Activated CD8-positive, alpha-beta memory T cell treated with anti-CD3 and anti-CD28 coated beads, Interleukin-2, amount 50 U/mL, for 24 hours (primary cell): Measurements from ENCODE around the gene VAMP2.

Experiments
- DNase-seq: peaks from one replicate; pipeline ENCODE4 v3.0.0-alpha.2; 2020; ENCODE audit errors: extremely low read depth

The VAMP2 gene, protein sequence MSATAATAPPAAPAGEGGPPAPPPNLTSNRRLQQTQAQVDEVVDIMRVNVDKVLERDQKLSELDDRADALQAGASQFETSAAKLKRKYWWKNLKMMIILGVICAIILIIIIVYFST

DNA sequence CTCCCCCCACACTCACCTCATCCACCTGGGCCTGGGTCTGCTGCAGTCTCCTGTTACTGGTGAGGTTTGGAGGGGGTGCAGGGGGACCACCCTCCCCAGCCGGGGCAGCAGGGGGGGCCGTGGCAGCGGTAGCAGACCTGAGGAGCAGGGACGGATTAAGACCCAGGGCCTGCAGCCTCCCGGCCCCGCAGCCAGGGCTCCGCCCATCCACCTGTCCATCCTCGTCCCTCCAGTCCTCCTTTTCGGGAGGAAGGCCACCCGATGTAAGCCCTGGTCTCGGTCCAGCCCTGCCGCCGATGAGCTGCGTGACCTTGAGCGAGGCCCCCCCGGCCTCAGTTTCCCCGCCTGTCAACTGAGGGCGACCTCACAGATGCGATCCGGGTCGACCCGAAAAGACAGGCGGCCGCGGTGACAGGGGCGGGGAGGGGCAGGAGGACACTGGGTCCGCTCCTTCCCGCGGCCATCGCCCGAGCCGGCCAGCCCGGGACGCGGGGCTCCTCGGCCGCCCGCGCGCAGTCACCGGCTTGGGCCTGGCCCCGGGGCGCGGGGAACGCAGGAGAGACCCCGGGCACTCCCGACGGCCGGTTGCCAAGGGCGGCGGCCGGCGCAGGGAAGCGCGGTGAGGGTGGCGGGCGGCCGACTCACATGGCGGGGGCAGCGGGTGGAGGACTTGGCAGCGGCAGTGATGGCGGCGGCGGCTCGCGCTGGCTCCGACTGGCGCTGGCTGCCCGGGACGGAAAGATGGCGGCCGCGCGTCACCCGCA, at the start of gene VAMP2:
TSS of gene VAMP2 (minus strand) at position 716 of the 764 bp plus-strand sequence. CDS start at position 647, 69 bp downstream.
- no peak for DNase-seq

DNA sequence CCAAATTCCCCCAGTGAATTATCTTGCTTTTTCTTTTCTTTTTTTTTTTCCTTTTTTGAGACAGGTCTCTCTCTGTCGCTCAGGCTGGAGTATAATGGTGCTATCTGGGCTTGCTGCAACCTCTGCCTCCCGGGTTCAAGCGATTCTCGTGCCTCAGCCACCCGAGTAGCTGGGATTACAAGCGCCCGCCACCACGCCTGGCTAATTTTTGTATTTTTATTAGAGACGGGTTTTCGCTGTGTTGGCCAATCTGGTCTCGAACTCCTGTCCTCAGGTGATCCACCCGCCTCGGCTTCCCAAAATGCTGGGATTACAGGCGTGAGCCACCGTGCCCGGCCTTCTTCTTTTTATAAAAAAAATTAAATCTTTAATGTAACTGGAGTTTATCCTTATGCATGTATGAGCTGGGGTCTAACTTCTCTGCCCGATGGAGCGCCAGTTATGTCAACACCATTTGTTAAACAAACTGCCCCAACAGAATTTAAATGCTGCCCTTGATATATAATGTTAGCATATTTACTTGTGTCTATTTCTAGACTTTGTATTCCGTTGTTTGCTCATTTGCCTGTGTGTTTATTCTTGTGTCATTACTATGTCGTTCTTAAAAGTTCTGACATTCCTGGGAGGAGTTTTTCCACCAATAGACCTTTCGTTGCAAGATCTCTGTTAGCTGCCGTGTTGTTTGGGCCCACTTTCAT, 48.2 kb upstream of the VAMP2 start:
- DNase-seq: no peak

DNA sequence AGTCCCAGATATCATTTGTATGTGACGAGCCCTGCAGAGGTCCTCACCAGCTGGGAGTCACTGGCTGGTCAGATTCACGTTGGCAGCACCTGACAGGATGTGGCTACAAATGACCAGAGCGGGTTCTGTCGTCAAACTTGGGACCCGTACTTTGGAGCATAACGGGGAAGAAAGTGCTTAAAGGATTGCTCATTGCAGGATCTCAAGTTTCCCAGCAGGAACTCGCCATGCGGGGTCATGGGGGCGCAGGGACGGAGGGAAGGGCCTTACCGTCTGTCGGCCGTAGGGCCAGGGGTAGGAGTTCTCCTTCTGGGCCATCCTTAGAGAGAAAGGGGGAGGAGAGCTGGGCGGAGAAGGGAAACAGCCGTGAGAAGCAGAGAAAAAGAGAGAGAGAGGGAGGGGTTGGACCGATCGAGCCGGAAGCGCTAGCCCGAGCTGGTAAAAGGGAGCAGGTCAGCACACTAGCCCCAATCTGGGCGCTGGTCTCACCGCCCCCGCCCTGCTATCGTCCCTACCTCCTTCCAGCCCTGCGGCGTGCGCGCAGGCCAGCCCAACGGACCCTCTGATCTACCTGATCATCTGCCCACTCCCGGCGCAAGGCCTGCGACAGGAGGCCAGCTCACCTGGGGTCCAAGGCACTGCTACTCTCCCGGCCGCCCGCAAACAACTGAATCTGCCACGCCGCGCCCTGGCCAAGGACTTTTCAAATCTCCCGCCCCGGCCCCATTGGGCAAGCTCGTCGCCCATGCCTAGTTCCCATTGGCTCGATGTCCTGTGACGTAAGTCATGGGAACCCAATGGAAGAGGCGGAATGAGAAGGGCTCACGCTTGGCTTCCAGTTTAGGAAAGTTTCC, 47.4 kb upstream of the VAMP2 start, which contains the start of gene AURKB:
TSS of gene AURKB (minus strand) at position 669 of the 854 bp plus-strand sequence. CDS start at position 318, 351 bp downstream.
- peak; percentile 83 for DNase-seq

DNA sequence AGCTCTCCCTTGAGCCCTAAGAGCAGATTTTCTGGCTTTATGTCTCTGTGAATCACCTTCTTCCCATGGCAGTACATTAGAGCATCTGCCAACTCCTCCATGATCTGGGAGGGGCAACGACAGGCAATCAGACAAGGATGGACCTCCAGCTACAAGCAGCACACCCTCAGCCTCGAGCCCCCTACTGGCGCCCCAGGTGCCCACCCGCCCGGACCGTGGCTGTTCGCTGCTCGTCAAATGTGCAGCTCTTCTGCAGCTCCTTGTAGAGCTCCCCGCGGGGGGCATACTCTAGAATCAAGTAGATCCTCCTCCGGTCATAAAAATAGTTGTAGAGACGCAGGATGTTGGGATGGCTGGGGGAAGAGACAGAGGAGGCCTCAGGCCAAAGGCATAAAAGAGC, 43.8 kb upstream of the VAMP2 start:
- no peak for DNase-seq

DNA sequence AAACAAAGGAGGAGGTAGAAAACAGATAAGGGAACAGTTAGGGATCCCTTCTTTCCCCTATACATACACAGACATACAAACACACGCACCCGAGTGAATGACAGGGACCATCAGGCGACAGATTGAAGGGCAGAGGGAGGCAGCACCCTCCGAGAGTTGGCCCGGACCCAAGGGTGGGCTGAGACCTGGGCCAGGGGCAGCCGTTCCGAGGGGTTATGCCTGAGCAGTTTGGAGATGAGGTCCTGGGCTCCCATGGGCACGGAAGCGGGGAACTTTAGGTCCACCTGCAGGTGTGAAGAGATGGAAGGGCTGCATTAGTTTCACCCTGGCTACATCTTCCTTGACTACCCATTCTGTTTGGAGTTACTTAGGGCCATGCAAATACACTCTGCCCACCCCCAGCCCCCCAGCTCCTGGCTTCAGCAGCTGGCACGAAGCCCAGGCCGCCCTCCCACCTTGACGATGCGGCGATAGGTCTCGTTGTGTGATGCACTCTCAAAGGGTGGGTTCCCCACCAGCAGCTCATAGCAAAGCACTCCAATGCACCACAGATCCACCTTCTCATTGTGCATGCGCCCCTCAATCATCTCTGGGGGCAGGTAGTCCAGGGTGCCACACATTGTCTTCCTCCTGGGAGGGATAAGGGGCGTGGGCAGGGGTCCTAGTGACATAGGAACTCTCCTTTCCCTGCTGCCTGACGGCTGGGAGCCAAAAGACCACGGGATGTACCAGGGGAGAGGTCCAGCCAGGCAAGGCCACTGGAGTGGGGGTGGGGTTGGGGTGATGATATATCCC, 42.2 kb upstream of the VAMP2 start:
- DNase-seq: no peak

DNA sequence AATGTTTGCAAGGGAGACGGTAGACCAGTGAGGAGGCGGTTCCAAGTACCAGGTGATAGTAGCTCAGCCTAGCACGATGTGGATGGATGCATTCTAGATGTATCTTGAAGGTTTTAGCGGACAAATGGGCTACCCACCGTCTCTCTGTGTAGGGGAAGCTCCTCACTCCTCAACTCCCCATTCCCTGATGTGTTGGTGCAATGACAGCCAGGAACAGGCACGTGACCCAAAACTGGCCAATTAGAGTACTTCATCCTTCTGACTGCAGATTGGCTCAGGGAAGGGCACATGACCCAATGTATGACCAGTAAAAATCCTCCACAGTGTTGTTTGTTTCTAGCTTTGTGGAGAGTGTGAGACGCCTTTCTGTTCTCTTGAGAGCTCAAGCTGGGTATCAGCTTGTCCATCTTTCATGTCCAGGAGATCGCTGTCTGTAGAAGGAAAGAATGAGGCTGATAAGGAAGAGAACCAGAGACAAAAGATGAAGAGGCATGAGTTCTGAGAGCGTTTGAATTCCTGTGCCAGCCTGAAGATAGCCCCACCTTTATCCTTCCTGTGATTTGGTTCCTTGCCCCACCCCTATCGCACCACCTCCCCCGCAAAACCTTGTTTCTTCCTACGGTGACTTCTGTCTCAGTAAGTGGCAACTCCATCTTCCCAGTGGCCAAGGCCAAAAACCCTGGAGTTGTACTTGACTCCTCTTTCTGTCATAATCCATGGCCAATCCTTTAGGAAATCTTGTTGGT, 29.5 kb upstream of the VAMP2 start:
- DNase-seq: no peak

DNA sequence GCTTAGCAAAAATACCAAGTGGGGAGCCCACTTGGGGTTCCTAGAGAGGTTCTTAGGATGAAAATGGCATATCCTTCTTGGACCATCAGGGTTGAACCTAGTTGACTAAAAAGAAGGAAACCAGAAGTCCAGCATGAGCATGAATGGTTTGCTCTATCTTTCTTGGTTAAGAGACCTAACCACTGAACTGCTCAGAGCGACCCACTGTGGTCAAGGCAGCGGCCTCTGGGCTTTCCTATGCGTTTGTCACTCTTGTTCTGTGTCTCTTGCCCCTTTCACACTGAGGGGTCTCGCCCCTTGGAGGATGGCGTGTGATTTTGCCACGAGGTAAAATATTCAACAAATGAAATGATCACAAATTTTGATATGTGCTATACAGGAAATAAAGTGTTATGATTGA, 27.8 kb upstream of the VAMP2 start:
- DNase-seq: no peak

DNA sequence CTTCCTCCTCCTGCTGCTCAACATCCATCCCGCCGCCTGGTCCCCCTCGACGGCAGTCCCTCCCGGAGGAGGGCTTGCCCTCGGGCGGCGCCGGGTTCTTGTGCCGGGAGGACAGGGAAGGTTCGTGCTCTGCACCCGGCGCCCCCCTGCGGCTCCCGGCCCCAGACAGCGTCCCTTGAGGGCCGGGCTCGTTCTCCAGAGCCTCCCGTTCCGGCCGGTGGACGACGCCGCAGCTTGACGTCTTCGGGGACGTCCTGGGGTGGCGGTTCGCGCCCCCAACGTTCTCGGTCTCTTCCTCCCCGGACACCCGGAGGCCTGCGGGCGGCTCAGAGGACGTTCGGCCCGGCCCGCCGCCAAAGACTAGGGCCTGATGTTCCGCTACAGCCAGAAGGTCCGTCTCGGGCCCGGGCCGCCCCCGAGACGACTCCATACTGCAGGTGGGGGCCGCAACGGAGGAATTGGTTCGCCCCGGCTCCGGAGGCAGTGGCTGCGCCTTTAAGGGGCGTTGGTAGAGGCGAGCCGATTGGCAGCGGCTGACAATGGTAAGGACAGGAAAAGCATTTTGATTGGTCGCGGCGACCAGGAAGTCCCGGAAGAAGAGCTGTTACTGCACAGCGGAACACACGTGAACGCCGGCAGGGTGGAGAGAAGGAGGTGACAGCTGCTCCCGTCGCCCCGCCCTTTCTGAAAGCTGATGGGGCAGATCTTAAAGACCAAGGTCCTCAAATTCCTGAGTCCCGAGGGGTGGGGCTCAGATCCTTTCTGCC, 27.1 kb upstream of the VAMP2 start, which contains the start of gene BORCS6:
TSS of gene BORCS6 (minus strand) at position 470 of the 767 bp plus-strand sequence. CDS start at position 430, 40 bp downstream.
- peak; percentile 91 for DNase-seq

DNA sequence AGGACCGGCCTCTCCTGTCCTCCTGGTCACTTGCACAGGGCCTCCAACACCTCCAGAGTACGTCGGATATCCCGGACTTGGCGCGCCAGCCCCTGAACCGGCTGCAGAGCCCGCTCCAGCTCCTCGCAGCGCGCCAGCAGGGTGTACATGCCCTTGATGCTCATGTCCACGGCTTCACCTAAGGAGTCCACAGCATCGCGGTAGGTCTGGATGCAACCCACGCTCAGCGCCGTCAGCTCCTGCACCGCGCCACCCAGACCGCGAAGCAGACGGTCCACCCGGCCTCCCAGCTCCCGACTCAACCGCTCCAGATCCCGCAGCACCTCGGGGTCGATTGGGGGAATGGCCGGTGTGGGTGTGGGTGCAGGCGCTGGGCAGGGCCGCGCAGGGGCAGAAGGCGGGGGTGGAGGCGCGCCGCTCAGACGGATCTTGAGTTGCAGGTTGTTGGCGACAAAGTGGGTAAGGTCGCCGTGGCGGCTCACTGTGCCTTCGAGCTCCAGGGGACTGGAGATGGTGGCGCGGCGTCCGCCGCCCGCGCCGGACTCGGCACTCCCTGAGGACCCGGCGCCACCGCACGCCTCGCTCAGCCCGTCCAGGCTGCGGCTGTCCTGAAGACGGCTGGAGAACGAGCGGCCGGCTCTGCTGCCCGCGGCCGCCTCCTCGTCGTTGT, 26.4 kb upstream of the VAMP2 start:
- no peak for DNase-seq

DNA sequence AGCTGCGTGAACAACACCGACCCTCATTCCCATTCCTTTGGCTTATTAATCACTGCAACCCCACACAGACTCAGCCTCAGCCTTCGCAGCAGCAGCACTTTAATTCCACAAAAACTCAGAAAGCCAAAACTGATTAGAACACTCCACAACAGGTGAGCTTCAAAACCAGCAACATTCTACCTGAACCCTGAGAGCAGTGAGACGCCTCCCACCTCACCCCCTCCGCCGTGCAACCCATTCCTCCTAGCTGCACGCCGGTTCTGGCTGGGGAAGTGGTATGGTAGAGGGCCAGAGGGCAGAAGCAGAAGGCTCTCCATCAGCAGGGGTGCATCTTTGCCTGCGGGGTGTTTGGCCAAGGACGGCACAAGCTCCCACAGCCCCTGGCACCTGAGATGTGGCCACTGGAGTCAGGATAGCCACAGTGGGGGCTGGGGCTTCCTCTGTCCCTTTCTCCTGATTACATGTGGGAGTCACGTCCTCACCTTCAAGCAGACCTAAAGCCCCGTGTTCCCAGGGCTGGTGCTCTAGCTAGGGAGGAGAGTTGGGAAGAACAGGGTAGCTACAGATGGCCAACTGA, 25.6 kb upstream of the VAMP2 start:
- DNase-seq: no peak

DNA sequence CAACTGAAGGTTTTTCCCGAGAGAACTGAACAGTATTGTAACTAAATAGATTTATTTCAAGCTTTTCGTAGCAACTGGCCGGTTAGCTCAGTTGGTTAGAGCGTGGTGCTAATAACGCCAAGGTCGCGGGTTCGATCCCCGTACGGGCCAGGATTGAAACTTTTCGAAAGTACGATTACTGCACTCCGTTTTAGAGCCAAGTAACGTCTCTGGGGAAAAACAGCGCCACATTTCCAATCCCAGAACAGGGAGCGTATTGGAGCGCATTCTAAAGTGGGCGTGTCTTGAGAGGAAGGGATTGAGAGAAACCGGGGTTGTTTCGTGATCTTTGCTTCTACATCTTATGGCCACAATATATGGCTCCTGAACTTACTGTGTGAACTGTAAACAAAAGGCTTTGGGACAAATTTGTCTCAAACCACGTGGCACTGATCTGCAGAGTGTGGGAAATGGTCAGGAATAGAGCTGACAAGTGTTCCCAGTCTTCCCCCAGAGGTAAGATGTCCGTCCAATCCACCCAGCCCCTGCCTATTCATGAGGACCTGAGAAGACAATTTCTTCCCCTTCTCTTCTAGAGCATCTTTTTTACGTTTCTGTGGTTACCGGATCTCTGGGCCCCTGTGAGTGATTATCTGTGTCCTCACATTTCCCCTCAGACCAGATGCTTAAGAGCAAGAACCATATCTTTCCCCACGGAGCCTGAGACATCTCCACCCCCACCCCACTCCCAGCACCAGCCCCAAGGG, 24.9 kb upstream of the VAMP2 start:
- DNase-seq: peak; percentile 77

DNA sequence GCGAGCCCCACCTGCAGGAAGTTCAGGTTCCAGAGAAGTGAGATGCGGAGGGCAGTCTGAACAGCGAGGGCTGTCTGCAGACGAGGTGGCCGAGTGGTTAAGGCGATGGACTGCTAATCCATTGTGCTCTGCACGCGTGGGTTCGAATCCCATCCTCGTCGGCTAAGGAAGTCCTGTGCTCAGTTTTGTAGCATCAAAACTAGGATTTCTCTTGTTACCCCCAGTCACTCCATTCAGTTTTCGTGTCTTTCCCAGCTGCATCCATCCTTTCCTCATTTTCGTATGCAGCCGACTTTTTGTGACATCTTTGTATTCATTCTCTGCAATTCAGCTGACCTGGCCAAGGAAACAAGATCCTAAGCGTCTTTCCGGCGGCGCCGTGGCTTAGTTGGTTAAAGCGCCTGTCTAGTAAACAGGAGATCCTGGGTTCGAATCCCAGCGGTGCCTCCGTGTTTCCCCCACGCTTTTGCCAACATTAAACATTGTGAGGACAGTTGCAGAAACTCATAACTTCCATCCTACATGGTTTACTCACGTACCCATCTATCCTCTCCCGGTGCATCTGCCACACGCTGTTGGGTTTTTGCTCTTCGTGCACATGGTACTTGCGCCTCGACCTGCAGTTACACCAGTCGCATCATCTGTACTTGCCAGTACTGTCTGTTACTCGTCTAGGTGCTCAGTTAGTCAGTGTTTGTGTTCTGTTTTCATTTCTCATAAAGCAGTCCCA, 24.2 kb upstream of the VAMP2 start:
- DNase-seq: peak; percentile 91

DNA sequence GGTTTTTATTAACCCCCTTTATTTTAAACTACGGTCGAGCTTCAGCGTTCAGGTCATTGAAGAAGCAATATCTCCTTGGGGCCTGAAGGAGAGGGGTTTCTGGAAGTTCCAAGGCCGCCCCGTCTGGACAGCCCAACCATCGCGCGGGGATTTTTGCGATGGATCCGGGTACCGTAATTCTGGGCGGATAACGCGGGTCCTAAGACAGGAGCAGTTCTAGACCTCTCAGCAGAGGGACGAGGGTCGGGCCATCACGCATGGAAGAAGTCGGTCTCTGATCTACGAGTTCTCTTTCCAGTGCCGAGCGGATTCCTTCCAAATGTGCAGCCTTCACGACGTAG, 23.7 kb upstream of the VAMP2 start:
- DNase-seq: no peak

DNA sequence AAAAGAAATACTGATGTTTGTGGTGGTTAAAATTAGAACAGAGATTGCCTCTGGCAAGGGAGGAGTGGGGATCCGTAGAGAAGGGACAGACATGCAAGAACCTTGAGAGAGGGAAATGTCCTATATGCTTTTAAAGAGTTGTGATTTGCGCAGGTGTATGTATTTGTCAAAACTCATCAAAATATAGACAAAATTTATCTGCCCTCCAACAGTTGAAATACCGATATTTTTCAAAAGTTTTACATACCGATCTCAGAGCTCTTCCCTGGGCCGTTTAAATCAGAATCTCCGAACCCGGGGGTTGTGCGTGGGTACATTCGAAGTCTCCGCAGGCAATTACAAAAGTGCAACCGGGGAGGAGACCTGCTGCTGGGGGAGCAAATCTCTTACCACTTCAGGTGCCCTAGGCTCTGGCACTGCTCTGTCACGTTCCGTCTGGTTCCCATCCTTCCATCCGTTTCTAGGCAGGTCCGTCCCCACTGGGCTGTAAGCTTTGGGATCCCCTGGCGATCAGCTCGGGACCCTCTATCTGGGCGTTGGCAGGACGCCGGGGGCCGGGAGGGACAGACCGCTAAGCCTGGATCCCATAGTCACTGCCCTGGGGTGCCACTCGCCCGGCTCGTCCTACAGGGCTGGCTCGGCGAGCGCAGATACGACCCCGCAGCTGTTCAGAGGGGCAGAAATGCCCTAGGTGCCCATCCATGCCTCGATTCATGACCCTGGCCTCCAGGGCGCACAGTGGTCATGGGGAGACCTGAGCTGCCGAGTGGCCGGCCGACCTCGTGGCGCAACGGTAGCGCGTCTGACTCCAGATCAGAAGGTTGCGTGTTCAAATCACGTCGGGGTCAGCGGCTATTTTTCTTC, 23.1 kb upstream of the VAMP2 start:
- DNase-seq: peak; percentile 84

DNA sequence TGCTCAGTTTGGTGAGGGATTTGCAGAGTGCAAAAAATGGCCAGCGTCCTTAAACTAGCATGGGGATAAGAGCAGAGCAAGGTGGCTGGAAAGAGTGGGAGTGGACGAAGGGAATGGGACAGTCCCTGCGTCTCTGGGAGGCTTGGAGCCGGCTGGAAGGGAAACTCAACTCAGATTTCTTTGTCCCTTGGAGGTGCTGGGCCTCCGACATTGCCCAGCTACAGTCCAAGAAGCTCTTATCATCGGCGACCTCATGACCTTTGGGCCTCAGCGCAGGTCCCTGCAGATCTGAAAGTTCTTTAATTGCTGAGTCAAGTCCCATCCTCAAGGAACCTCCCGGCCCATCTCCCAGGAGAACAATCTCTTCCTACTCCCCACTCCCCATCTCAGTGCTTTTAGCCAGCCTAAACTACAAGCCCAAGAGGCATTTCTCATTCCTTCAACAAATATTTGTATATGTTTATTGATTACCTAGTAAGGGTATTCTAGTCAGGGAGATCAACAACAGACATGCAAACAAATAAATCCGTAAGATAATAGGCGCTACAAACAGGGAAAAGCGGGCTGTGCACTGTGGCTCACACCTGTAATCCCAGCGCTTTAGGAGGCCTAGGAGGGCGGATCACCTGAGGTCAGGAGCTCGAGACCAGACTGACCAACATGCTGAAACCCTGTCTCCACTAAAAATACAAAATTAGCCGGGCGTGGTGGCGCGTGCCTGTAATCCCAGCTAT, 14.4 kb upstream of the VAMP2 start:
- no peak for DNase-seq
